Activated naive CD8-positive, alpha-beta T cell treated with anti-CD3 and anti-CD28 coated beads for 36 hours (primary cell): Measurements from ENCODE around the gene SPHK2. TPM values are rescaled to one million over a fixed set of nuclear protein-coding genes. Genes with fewer than 3 reads are reported as not detected.

Experiments used
- DNase-seq: peaks from one replicate; pipeline ENCODE4 v3.0.0; 2021
- H3K27ac Mint-ChIP-seq: one replicate; pipeline ENCODE4 v1.8.0; 2022; ENCODE audit warnings: mild to moderate bottlenecking, moderate library complexity, mixed read lengths
- H3K27me3 Mint-ChIP-seq: one replicate; pipeline ENCODE4 v1.8.0; 2022; ENCODE audit warnings: mild to moderate bottlenecking, mixed read lengths
- H3K36me3 Mint-ChIP-seq: one replicate; pipeline ENCODE4 v1.8.0; 2021; ENCODE audit warnings: mild to moderate bottlenecking, mixed read lengths
- H3K4me1 Mint-ChIP-seq: one replicate; pipeline ENCODE4 v1.8.0; 2021; ENCODE audit warnings: mixed read lengths
- H3K4me3 Mint-ChIP-seq: one replicate; pipeline ENCODE4 v1.8.0; 2022; ENCODE audit warnings: mild to moderate bottlenecking, moderate library complexity, mixed read lengths
- H3K9me3 Mint-ChIP-seq: one replicate; pipeline ENCODE4 v1.8.0; 2022; ENCODE audit warnings: mixed read lengths
- total RNA-seq, 2 experiments: library from RNA; stranded (reverse); gene quantifications; one replicate each; pipeline ENCODE4 v1.2.3, GENCODE V29; 2021

The SPHK2 gene
- total RNA-seq, 2 experiments from 2014 or later: 36.7 to 40.8 TPM

DNA sequence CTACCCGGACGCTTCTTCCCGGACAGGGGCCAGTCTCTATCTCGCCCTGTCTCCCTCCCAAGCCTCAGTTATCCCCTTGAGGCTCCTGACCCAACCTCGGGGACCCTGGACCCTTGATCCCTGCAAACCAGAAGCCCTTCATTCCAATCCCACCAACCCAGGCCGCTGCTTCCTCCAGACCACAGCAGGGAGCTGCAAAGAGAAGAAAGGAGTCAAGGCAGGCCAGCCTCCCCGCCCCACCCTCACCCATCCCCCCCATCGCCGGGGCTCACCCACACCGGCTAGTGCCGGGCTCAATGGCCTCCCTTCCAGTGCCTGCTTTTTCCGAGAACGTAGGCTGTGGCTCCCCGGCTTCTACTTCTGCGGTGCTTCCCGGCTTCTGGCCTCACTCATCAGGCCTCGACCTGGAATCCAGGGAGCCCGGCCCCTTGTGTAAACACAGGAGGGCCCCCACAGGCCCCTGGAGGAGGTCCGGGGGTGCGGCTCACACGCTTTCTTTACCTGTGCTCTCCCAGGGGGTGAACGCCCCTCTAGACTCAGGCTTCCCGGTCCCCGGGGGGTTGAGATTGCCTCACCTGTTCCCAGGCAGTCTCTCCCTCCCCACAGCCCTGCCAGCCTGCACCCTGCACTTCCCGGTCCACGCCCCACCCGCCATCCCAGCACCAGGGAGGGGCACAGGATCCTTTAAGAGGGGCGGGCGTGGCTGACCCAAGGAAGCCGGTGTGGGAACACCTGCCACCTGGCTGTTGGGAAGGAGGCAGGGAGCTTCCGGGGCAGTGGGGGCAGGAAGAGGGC is 4.7 kb upstream of the SPHK2 start, which contains the start of gene FAM83E:
Gene FAM83E, minus strand, starts transcription at position 641 of the 795 bp plus-strand sequence. CDS start 1,704 bp downstream, outside the sequence.
- Mint-ChIP-seq H3K27ac (peak within 1 kb of the TSS; percentile 60), H3K27me3 (no peaks in the 10 kb centered on the region), H3K4me1 (peaks cover 18% of the 10 kb centered on the region), H3K36me3 (peaks cover 45% of the 10 kb centered on the region), H3K4me3 (peak within 1 kb of the TSS; percentile 37), H3K9me3 (no peaks in the 10 kb centered on the region)
- DNase-seq: no peak

DNA sequence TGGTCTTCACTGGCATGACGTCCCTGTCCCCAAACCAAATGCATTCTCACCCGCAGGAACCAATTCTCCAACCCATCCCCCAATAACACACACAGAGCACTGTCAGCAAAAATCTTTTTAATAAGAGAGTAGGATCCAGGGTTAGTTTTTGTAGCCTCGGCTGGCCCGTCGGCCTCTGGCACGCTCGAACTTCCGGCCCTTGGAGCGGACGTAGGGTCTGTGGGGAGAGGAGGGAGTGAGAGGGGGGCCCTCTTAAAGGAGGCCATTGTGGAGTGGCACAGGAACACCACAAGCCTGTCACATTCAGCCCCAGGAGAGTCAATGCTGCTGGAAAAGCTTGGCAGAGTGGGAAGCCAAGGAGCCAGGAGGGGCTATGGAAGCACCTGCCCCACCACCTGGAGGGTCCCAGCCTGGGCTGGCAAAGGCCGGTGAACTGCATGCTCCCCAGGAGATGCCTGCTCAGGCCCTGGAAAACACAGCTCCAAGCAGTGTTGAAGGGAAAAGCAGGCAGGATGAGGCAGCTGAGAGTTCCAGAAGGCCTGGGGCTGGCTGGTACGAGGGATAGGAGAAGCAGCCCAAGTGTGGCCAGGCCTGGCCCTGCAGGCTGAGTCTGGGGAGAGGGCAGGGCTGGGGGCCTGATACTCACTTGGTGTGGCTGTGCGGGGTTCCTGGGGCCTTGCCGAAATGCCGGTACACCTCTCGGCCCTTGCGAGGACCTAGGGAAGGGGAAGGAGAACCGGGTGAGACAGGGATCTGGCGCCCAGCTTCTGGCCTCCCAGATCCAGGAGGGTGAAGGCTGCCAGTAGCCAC is 3.9 kb upstream of the SPHK2 start:
- Mint-ChIP-seq H3K4me1 (peaks cover 25% of the 10 kb centered on the region), H3K27me3 (no peaks in the 10 kb centered on the region), H3K27ac (peak overlapping the region; percentile 32), H3K36me3 (peaks cover 50% of the 10 kb centered on the region), H3K4me3 (peak overlapping the region; percentile 37), H3K9me3 (no peaks in the 10 kb centered on the region)
- DNase-seq: no peak

- H3K9me3 Mint-ChIP-seq: no peaks in the 10 kb centered on the region
- peaks cover 50% of the 10 kb centered on the region for H3K36me3 Mint-ChIP-seq
- no peaks in the 10 kb centered on the region for H3K27me3 Mint-ChIP-seq
- H3K27ac Mint-ChIP-seq: peak overlapping the region; percentile 99
- no peak for DNase-seq
- H3K4me3 Mint-ChIP-seq: peak overlapping the region; percentile 97
- H3K4me1 Mint-ChIP-seq: peaks cover 25% of the 10 kb centered on the region
These were observed 3.3 kb upstream of the SPHK2 start for GRCh38 chr19:48616041-48616436.

DNA sequence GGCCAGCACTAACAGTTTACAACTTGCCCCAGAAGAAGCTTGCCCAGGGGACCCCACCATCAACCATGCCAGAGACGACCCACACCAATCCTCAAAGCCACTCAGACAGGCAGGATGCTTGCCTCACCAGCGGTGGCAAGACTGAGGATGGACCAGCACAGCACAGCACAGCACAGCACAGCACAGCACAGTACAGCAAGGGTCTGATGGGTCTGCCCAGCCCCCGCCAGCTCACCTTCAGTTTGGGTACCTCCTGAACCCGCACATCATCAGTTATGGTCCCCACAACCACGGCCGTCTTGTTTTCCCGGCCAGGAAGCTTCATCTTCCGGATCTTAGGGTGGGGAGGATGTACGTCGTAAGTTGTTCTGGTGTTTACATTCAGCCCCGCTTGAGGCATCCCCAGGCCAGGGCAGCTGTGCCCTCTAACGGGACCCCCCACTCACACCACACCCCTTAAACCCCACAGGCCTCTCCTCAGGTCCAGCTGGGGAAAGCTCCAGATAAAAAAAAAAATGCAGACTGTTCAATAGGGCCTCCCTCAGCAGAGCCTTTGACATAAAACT is 2.7 kb upstream of the SPHK2 start:
- H3K4me1 Mint-ChIP-seq: peaks cover 28% of the 10 kb centered on the region
- DNase-seq: no peak
- H3K9me3 Mint-ChIP-seq: no peaks in the 10 kb centered on the region
- peak overlapping the region; percentile 99 for H3K27ac Mint-ChIP-seq
- H3K4me3 Mint-ChIP-seq: peak overlapping the region; percentile 97
- no peaks in the 10 kb centered on the region for H3K27me3 Mint-ChIP-seq
- peaks cover 53% of the 10 kb centered on the region for H3K36me3 Mint-ChIP-seq

DNA sequence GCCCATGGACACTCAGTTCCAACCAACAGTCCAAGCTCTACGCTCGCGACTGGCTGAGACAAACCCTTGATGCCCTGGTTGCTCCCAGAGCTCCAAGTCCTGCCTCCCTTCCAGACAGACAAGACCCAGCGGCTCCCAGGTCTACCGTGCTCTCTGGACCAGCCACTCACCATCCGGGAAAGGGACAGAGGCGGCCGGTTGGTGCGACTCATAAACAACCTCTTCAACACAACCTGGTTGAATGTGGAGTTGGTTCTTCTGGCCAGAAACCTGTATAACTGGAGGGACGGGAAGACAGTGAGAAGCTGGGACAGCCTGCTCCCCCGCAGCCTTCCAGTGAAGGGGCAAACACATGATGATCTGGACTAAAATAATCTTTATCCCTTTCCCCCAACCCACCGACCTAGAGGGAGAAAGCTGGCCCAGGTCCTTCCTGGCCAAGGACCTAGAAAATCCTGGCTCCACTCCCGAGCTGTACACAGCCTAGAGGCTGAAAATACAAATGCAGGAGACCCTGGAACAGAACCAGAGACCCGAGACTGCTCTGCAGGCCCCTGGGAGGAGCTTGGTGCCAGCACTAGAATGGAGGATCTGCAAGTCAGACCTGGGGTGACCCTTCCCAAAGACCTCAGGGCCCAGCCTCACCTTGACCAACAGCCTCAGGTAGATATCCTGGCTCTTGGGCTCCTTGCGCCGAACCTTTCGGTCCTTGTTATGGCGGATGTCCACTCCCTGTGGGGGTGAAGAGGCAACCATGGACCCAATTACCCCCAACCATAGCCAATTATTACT is 2.0 kb upstream of the SPHK2 start:
- H3K36me3 Mint-ChIP-seq: peaks cover 56% of the 10 kb centered on the region
- H3K9me3 Mint-ChIP-seq: no peaks in the 10 kb centered on the region
- peaks cover 32% of the 10 kb centered on the region for H3K4me1 Mint-ChIP-seq
- H3K4me3 Mint-ChIP-seq: peak overlapping the region; percentile 97
- peak overlapping the region; percentile 99 for H3K27ac Mint-ChIP-seq
- H3K27me3 Mint-ChIP-seq: no peaks in the 10 kb centered on the region
- DNase-seq: no peak

DNA sequence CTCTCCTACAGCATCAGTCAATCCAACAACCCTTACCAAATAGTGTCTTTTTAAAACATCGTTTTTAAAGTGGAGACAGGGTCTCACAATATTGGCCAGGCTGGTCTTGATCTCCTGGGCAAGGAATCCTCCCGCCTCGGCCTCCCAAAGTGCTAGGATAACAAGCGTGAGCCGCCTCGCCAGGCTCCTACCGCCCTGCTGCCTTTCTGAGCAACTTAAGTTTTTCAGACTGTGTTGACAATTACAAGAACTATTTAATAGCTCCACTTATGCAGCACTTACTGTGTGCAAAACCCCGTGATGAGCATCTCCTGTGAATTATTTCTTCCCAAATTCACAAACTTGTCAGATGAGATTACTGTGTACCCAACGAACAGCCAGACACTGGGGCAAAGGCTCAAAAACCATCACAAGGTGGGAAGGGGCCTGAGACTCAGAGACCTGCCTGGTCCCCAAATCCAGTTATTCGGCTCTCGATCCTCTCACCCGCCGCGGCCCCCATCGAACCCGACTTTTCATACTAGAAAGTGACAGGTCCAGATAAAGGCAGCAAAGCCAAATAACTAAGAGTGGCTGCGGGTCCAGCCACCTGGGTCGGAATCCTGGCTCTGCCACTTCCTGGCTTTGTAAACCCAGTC is 909 bp upstream of the SPHK2 start:
- H3K4me1 Mint-ChIP-seq: peaks cover 36% of the 10 kb centered on the region
- no peaks in the 10 kb centered on the region for H3K9me3 Mint-ChIP-seq
- no peaks in the 10 kb centered on the region for H3K27me3 Mint-ChIP-seq
- peak overlapping the region; percentile 99 for H3K27ac Mint-ChIP-seq
- DNase-seq: no peak
- peak overlapping the region; percentile 97 for H3K4me3 Mint-ChIP-seq
- H3K36me3 Mint-ChIP-seq: peaks cover 57% of the 10 kb centered on the region

GRCh38 chr19:48619692-48620585 is 633 bp downstream of the SPHK2 start:
- H3K27me3 Mint-ChIP-seq: no peaks in the 10 kb centered on the region
- peak overlapping the region; percentile 97 for H3K4me3 Mint-ChIP-seq
- peaks cover 53% of the 10 kb centered on the region for H3K36me3 Mint-ChIP-seq
- DNase-seq: no peak
- no peaks in the 10 kb centered on the region for H3K9me3 Mint-ChIP-seq
- peaks cover 41% of the 10 kb centered on the region for H3K4me1 Mint-ChIP-seq
- H3K27ac Mint-ChIP-seq: peak overlapping the region; percentile 99

- no peak for DNase-seq
- H3K4me1 Mint-ChIP-seq: peaks cover 42% of the 10 kb centered on the region
- no peaks in the 10 kb centered on the region for H3K27me3 Mint-ChIP-seq
- H3K36me3 Mint-ChIP-seq: peaks cover 25% of the 10 kb centered on the region
- H3K9me3 Mint-ChIP-seq: no peaks in the 10 kb centered on the region
- H3K27ac Mint-ChIP-seq: peak overlapping the region; percentile 93
- peak overlapping the region; percentile 85 for H3K4me3 Mint-ChIP-seq
These were observed 4.3 kb downstream of the SPHK2 start for GRCh38 chr19:48623556-48624066.

- peak overlapping the region; percentile 93 for H3K27ac Mint-ChIP-seq
- H3K27me3 Mint-ChIP-seq: no peaks in the 10 kb centered on the region
- H3K9me3 Mint-ChIP-seq: no peaks in the 10 kb centered on the region
- H3K4me3 Mint-ChIP-seq: peak overlapping the region; percentile 85
- DNase-seq: peak; percentile 100
- H3K36me3 Mint-ChIP-seq: peaks cover 19% of the 10 kb centered on the region
- H3K4me1 Mint-ChIP-seq: peaks cover 42% of the 10 kb centered on the region
These were observed 4.8 kb downstream of the SPHK2 start for GRCh38 chr19:48624067-48624594.

DNA sequence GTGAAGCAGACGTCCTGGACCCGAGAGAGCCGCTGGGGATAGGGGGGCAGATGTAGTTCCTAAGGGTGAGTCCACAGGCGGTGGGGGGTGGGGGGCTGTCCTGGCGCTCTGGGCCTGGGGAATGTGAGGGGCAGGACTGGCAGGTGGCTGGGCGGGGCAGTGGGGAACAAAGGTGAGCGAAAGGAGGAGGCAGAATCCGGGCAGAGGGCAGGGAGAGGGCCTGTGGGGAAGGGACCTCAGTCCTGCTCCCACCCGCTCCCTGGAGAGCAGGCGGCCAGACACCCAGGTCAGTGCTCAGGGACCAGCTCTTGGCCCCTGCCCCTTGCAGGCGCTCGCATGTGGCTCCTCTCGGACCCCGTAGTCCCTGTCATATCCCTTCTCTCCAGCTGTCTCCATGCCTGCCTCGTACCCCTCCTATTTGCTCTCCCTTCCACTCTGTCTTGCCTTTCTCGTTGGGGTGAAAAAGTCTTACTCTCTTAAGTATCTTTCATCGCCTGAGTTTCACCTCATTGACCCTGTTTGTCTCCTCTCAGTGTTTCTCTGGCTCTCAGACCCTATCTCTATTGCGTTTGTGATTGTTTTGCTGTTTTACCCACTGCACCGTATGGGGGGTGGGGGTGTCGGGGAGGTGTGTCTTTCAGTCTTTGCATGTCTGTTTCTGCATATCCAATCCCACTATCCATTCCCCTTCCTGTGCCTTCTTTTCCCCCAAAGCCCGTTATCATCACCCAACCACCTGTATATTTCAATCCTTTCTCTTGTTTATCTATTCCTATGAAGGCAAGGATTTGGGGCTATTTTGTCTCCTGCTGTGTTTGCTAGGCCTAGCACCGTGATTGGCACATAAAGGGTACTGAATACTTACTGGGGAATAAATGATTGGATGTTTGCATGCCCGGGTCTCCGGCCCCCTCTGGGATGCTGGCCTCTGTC is 5.8 kb downstream of the SPHK2 start:
- DNase-seq: no peak
- Mint-ChIP-seq H3K27me3 (no peaks in the 10 kb centered on the region), H3K4me3 (peak overlapping the region; percentile 85), H3K9me3 (no peaks in the 10 kb centered on the region), H3K36me3 (peaks cover 19% of the 10 kb centered on the region), H3K4me1 (peaks cover 35% of the 10 kb centered on the region), H3K27ac (peak overlapping the region; percentile 93)

GRCh38 chr19:48625891-48626327 is 6.6 kb downstream of the SPHK2 start:
- H3K9me3 Mint-ChIP-seq: no peaks in the 10 kb centered on the region
- peaks cover 32% of the 10 kb centered on the region for H3K4me1 Mint-ChIP-seq
- no peaks in the 10 kb centered on the region for H3K27me3 Mint-ChIP-seq
- H3K27ac Mint-ChIP-seq: no peak overlapping the region
- no peak for DNase-seq
- no peak overlapping the region for H3K4me3 Mint-ChIP-seq
- H3K36me3 Mint-ChIP-seq: peaks cover 17% of the 10 kb centered on the region

- no peak for DNase-seq
- Mint-ChIP-seq H3K27ac (peak overlapping the region; percentile 65), H3K27me3 (no peaks in the 10 kb centered on the region), H3K4me1 (peaks cover 27% of the 10 kb centered on the region), H3K4me3 (peak overlapping the region; percentile 25), H3K9me3 (no peaks in the 10 kb centered on the region), H3K36me3 (peaks cover 12% of the 10 kb centered on the region)
These were observed 8.0 kb downstream of the SPHK2 start for GRCh38 chr19:48627201-48627864.
